Mucosa of descending colon (tissue), 3 donors: ENCODE results near the gene DLX4. TPM values are rescaled to one million over a fixed set of nuclear protein-coding genes. Genes with fewer than 3 reads are reported as not detected.

ENCODE experiments used
- ATAC-seq: fragments of 200-7000 bp; cut with Tn5 transposase; one replicate; pipeline ENCODE4 v1.9.1; 2020; ENCODE audit warnings: mild to moderate bottlenecking, moderate library complexity
- DNase-seq, 3 donors: peaks; one replicate each; pipeline ENCODE4 v3.0.0-alpha.2; 2020
- H3K36me3 ChIP-seq: fragments of 200-600 bp; one replicate; pipeline ENCODE4 v1.8.0; 2021; ENCODE audit warnings: low read depth, mild to moderate bottlenecking
- H3K4me1 ChIP-seq: fragments of 200-600 bp; one replicate; pipeline ENCODE4 v1.8.0; 2021; ENCODE audit warnings: low read depth, mild to moderate bottlenecking
- H3K4me3 ChIP-seq: fragments of 200-600 bp; one replicate; pipeline ENCODE4 v1.8.0; 2021; ENCODE audit warnings: mild to moderate bottlenecking
- H3K9me3 ChIP-seq: fragments of 200-600 bp; one replicate; pipeline ENCODE4 v1.8.0; 2021; ENCODE audit warnings: mild to moderate bottlenecking
- CTCF ChIP-seq: fragments of 200-600 bp; IDR thresholded peaks from one replicate; pipeline ENCODE4 v1.8.0; 2022; ENCODE audit warnings: antibody characterized with exemption, mild to moderate bottlenecking
- intact Hi-C, 2 donors: fragments of 100-400 bp; cut with DNase I in 1 of 2; cut with micrococcal nuclease in 1 of 2; formaldehyde crosslinking; loops; one replicate each; pipeline versions ENCODE4 v1.11.0 to v1.11.1; 2022; cut with DNase I, micrococcal nuclease
- total RNA-seq, 3 donors: library from RNA; stranded (reverse); fragmentation: NEBNext Ultra II Directional in 2 of 3; extraction: Animal tissue kit (Norgen Biotek cat#: 25700) in 2 of 3; gene quantifications; one replicate each; pipeline versions ENCODE4 v1.2.1 to v1.2.4, GENCODE V29; 2021 to 2023
- donor health status: DM: no; HTN: no; CAD: no; lungs with moderate emphysema.
- donor health status: DM: no; HTN: no; CAD: no.
- donor health status: DM: no; HTN: yes; CAD: no.

Gene DLX4
- total RNA-seq, 3 donors from 2014 or later = 0.14 to 0.60 (median 0.24) TPM

DNA sequence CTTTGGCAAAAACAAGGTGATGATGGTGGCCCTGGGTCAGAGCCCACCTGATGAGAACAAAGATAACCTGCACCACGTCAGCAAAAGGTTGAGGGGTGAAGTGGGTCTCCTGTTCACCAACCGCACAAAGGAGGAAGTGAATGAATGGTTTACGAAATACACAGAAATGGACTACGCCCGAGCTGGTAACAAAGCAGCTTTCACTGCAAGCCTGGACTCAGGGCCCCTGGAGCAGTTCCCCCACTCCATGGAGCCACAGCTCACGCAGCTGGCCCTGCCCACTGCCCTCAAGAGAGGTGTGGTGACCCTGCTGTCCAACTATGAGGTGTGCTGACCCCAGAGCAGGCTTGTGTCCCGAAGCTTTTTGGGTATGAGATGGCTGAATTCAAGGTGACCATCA, 29.7 kb upstream of the DLX4 start:
- Histone ChIP-seq H3K4me1 (no peaks in the 10 kb centered on the region), H3K4me3 (no peak overlapping the region), H3K36me3 (no peaks in the 10 kb centered on the region), H3K9me3 (no peaks in the 10 kb centered on the region)
- TF ChIP-seq CTCF = no peak
- no peak for DNase-seq
- ATAC-seq = no peak
- intact Hi-C loops = no loop called here

DNA sequence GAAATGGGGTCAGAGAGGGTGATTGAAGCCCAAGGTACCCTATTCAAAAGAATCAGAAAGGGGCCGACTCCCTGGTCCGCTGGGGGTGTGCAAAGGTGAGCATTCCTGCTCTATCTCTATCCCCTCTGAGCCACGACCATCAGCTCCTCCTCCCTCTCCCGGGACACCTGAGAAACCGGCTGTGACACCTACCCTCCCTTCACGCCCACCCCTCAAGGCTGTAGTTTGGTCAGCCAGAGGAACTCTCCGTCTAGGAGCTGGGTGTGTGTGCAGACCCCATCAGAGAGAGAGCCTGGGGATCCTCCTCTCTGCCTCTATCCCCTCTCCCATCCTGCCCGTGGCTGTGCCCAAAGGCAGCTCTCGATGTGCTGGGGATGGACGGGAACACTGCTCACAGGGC, 27.6 kb upstream of the DLX4 start:
- ATAC-seq (no peak), DNase-seq (no peak)
- no peaks in the 10 kb centered on the region for H3K36me3 ChIP-seq
- TF ChIP-seq CTCF = no peak
- H3K9me3 ChIP-seq = no peaks in the 10 kb centered on the region
- H3K4me3 ChIP-seq = no peak overlapping the region
- H3K4me1 ChIP-seq = no peaks in the 10 kb centered on the region
- intact Hi-C loops = no loop called here

DNA sequence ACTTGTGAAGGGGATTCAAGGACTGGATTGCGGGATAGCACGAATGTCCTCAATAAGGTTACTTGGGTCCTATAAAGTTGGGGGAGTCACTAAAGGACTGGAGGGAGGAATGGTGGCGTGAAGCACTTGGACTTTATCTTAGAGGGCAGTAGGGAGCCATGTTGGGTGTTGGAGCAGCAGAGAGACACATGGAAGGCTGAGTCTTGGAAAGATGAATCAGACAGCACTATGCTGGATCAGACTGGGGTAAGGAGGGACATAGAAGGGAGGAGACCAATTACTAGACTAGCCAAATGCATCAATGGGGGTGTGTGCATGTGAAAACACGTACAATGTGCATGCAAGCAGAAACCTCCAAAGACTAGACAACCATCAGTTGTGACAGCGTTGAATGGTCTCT, 26.0 kb upstream of the DLX4 start:
- no peaks in the 10 kb centered on the region for H3K4me1 ChIP-seq
- DNase-seq = no peak
- H3K9me3 ChIP-seq = no peaks in the 10 kb centered on the region
- ATAC-seq = no peak
- H3K4me3 ChIP-seq = no peak overlapping the region
- no peak for TF ChIP-seq CTCF
- H3K36me3 ChIP-seq = no peaks in the 10 kb centered on the region
- intact Hi-C loops = no loop called here

- DNase-seq = no peak
- H3K9me3 ChIP-seq = no peaks in the 10 kb centered on the region
- no peaks in the 10 kb centered on the region for H3K4me1 ChIP-seq
- no peak for TF ChIP-seq CTCF
- intact Hi-C loops = no loop called here
- H3K36me3 ChIP-seq = no peaks in the 10 kb centered on the region
- no peak for ATAC-seq
- H3K4me3 ChIP-seq = no peak overlapping the region
Measured at GRCh38 chr17:49944273-49944870, 24.6 kb upstream of the DLX4 start.

GRCh38 chr17:49946208-49946607, 22.8 kb upstream of the DLX4 start:
- intact Hi-C loops = no loop called here

More at GRCh38 chr17:49946208-49946607, 22.8 kb upstream of the DLX4 start:
- H3K36me3 ChIP-seq = no peaks in the 10 kb centered on the region
- no peak for DNase-seq
- H3K4me1 ChIP-seq = no peaks in the 10 kb centered on the region
- no peak for ATAC-seq
- no peak for TF ChIP-seq CTCF
- H3K9me3 ChIP-seq = no peaks in the 10 kb centered on the region
- no peak overlapping the region for H3K4me3 ChIP-seq
